Measurements from ENCODE around the gene CRBN.

GRCh38 chr3:3194861-3195260, 15.4 kb upstream of the CRBN start:
- TF ChIP-seq CTCF (IDR thresholded peaks at IDR 0.05 in 8 of 11, conservative IDR thresholded peaks at IDR 0.05 in 3 of 11) (no peak), POLR2A (IDR thresholded peaks at IDR 0.05) (no peak), POLR2AphosphoS5 (IDR thresholded peaks at IDR 0.05) (no peak)
